IMR-90 (cell line): Measurements from ENCODE around the gene IL24.

Experiments
- CEBPB ChIP-seq: IDR thresholded peaks from 2 replicates; pipeline ENCODE4 v1.6.1; 2012; ENCODE audit warnings: low read depth, low read length, improper control_type of control experiment
- CHD1 ChIP-seq: IDR thresholded peaks from 2 replicates; pipeline ENCODE4 v1.6.1; 2012; ENCODE audit warnings: low read depth, low read length, improper control_type of control experiment
- FOS ChIP-seq: fragments of 150-350 bp; IDR thresholded peaks from 2 replicates; pipeline ENCODE4 v1.6.1; 2016; ENCODE audit warnings: low read depth, low read length
- MAFK ChIP-seq: IDR thresholded peaks from 2 replicates; pipeline ENCODE4 v1.6.1; 2012; ENCODE audit warnings: low read depth, low read length, improper control_type of control experiment
- MAZ ChIP-seq: IDR thresholded peaks from 2 replicates; pipeline ENCODE4 v1.6.1; 2012; ENCODE audit warnings: low read depth, mild to moderate bottlenecking, low read length, improper control_type of control experiment, moderate library complexity, borderline replicate concordance
- MXI1 ChIP-seq: IDR thresholded peaks from 2 replicates; pipeline ENCODE4 v1.6.1; 2012; ENCODE audit warnings: low read depth, mild to moderate bottlenecking, low read length, moderate library complexity, borderline replicate concordance
- POLR2A ChIP-seq: IDR thresholded peaks from 2 replicates; pipeline ENCODE4 v1.6.1; 2012; ENCODE audit warnings: mild to moderate bottlenecking, low read depth, low read length
- RAD21 ChIP-seq: IDR thresholded peaks from 2 replicates; pipeline ENCODE4 v1.6.1; 2012; ENCODE audit warnings: low read length, improper control_type of control experiment
- RCOR1 ChIP-seq: IDR thresholded peaks from 2 replicates; pipeline ENCODE4 v1.6.1; 2012; ENCODE audit warnings: mild to moderate bottlenecking, low read length, improper control_type of control experiment; ENCODE audit not compliant: insufficient replicate concordance
- SMC3 ChIP-seq: fragments of 150-350 bp; IDR thresholded peaks from 2 replicates; pipeline ENCODE4 v1.6.1; 2016; ENCODE audit warnings: low read depth, mild to moderate bottlenecking, antibody characterized with exemption, low read length, moderate library complexity
- TF ChIP-seq, protein P1 (sequence below): conservative IDR thresholded peaks from 2 replicates; pipeline ENCODE4 v1.5.1; 2012; ENCODE audit warnings: mild to moderate bottlenecking, low read depth, low read length, improper control_type of control experiment
- TF ChIP-seq, protein P2 (sequence below): fragments of 150-350 bp; IDR thresholded peaks from 2 replicates; pipeline ENCODE4 v1.6.1; 2016; ENCODE audit warnings: low read depth, mild to moderate bottlenecking, low read length, moderate library complexity, borderline replicate concordance

DNA sequence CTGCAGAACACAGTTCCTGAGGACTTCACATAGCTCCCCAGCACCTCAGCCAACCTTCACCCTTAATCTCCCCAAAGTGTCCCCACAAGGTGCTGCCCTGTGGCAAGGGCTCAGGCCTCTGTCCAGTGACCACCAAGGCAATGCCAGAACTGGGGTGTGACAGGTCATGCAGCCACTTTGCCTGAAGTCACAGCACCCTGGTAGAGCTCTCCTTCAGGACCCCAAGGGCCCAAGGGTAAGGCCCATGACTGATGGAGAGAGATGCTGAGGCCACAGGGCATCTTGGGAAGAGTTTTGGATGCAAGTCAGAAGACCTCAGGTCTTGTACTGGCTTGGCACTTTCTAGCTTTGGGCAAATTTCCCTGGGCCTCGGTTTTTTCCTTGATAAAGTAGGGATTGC lies 25.3 kb downstream of the IL24 start:
- TF ChIP-seq POLR2A: no peak
- TF ChIP-seq FOS: no peak
- TF ChIP-seq, protein P1, sequence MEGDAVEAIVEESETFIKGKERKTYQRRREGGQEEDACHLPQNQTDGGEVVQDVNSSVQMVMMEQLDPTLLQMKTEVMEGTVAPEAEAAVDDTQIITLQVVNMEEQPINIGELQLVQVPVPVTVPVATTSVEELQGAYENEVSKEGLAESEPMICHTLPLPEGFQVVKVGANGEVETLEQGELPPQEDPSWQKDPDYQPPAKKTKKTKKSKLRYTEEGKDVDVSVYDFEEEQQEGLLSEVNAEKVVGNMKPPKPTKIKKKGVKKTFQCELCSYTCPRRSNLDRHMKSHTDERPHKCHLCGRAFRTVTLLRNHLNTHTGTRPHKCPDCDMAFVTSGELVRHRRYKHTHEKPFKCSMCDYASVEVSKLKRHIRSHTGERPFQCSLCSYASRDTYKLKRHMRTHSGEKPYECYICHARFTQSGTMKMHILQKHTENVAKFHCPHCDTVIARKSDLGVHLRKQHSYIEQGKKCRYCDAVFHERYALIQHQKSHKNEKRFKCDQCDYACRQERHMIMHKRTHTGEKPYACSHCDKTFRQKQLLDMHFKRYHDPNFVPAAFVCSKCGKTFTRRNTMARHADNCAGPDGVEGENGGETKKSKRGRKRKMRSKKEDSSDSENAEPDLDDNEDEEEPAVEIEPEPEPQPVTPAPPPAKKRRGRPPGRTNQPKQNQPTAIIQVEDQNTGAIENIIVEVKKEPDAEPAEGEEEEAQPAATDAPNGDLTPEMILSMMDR: no peak
- no peak for TF ChIP-seq SMC3
- no peak for TF ChIP-seq MAFK
- TF ChIP-seq, protein P2, sequence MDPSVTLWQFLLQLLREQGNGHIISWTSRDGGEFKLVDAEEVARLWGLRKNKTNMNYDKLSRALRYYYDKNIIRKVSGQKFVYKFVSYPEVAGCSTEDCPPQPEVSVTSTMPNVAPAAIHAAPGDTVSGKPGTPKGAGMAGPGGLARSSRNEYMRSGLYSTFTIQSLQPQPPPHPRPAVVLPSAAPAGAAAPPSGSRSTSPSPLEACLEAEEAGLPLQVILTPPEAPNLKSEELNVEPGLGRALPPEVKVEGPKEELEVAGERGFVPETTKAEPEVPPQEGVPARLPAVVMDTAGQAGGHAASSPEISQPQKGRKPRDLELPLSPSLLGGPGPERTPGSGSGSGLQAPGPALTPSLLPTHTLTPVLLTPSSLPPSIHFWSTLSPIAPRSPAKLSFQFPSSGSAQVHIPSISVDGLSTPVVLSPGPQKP: no peak
- TF ChIP-seq RAD21: no peak
- no peak for TF ChIP-seq CEBPB
- no peak for TF ChIP-seq MXI1
- no peak for TF ChIP-seq MAZ
- TF ChIP-seq CHD1: no peak
- no peak for TF ChIP-seq RCOR1
